Fibroblast of villous mesenchyme (primary cell): ENCODE data around the gene TNS3. TPM values are rescaled to one million over a fixed set of nuclear protein-coding genes. Genes with fewer than 3 reads are reported as not detected.
"Not testable (repeated sequence)": the region's sequence is repeated elsewhere in the genome, so short reads cannot be mapped to it uniquely, and the experiment has no call there.

Experiments used
- DNase-seq: peaks from one replicate; pipeline ENCODE4 v3.0.0-alpha.2; 2010; ENCODE audit warnings: low read depth
- H3K4me3 ChIP-seq: 2 replicates; pipeline ENCODE4 v1.5.1; 2011; ENCODE audit warnings: low read depth, mild to moderate bottlenecking, low read length
- total RNA-seq: library from RNA; depleted of rRNA; stranded (reverse); fragments of >200 nt; gene quantifications from 2 replicates; pipeline ENCODE4 v1.2.3, GENCODE V29; 2012
- TF ChIP-seq, protein P1 (sequence below): IDR thresholded peaks from 2 replicates; pipeline ENCODE4 v1.5.1; 2012; ENCODE audit warnings: low read depth, mild to moderate bottlenecking, low read length; ENCODE audit not compliant: insufficient read depth

The TNS3 gene
- total RNA-seq, 1 donor = 202 TPM

DNA sequence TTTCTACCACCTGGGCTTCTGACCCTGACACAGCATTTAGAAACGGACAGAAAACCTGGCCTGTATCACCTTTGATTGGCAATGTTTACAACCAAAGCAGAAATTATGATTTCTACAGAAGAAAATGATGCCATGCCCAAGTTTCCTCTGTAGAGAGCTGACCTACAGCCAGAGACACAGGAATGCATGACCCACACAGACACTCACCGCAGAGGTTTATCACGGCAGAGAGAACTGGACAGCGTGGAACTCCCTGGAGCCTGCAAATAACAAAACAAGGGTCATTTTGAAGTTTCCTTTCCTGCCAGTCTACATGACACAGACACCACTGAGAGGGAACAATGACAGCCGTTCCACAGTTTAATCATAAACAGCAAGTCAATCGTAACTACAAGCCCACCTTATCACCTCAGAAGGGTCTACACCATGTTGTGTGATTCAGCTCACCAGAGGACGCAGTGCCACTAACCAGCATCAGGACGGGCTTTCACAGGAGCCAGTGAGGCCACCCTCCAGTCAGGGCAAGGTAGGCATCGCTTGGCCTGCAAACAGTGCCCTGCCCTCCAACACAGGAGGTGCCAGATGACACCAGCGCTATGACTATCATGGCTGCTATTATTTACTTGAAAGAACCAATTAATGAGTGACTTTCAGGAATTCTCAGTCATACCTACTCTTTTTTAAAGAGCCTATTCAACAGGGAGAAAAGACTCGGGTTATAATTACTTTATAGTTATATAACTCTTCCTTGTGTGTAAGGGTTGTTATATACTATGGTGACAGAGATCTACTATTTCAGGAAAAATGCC is 139.9 kb downstream of the TNS3 start:
- TF ChIP-seq, protein P1, sequence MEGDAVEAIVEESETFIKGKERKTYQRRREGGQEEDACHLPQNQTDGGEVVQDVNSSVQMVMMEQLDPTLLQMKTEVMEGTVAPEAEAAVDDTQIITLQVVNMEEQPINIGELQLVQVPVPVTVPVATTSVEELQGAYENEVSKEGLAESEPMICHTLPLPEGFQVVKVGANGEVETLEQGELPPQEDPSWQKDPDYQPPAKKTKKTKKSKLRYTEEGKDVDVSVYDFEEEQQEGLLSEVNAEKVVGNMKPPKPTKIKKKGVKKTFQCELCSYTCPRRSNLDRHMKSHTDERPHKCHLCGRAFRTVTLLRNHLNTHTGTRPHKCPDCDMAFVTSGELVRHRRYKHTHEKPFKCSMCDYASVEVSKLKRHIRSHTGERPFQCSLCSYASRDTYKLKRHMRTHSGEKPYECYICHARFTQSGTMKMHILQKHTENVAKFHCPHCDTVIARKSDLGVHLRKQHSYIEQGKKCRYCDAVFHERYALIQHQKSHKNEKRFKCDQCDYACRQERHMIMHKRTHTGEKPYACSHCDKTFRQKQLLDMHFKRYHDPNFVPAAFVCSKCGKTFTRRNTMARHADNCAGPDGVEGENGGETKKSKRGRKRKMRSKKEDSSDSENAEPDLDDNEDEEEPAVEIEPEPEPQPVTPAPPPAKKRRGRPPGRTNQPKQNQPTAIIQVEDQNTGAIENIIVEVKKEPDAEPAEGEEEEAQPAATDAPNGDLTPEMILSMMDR = no peak
- DNase-seq = peak; percentile 55
- no peak overlapping the region for H3K4me3 ChIP-seq

GRCh38 chr7:47441048-47441447 is 140.9 kb downstream of the TNS3 start:
- H3K4me3 ChIP-seq, DNase-seq: not testable (repeated sequence)

- no peak overlapping the region for H3K4me3 ChIP-seq
- DNase-seq = no peak
- TF ChIP-seq, protein P1 = no peak
Measured at GRCh38 chr7:47440320-47440719, 141.6 kb downstream of the TNS3 start.

GRCh38 chr7:47439181-47439667 is 142.7 kb downstream of the TNS3 start:
- TF ChIP-seq, protein P1 = no peak

DNA sequence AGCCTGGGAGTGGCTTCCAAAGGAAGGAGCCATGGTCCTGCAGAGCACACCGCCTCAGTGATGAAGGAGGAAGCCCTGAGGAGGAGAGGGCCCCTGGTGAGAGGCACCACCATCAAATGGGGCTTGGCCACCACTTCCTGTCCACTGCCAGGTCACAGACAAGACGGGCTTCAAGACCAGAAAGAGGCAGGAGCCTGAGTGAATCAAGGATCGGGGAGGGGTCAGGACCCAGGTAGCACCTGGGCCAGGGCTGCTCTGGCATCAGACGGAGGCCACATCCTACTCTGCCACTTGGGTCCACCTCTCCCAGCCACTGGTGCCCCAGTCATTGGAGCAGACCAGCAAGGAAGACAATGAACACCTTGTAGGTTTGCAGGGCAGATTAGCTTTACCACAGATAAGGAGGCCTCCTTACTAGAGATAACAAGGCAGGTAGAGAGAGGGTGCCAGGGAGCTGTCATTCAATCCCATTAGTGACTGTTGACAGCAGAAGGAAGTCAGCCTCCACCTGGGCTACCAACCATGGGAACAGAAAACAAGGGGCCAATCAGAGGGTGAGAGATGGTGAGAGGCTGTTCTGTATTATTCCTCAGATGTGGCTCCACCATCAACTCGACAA is 143.4 kb downstream of the TNS3 start:
- DNase-seq = no peak
- no peak overlapping the region for H3K4me3 ChIP-seq
- TF ChIP-seq, protein P1 = no peak

More at GRCh38 chr7:47439181-47439667, 142.7 kb downstream of the TNS3 start:
- DNase-seq = no peak
- H3K4me3 ChIP-seq = no peak overlapping the region

DNA sequence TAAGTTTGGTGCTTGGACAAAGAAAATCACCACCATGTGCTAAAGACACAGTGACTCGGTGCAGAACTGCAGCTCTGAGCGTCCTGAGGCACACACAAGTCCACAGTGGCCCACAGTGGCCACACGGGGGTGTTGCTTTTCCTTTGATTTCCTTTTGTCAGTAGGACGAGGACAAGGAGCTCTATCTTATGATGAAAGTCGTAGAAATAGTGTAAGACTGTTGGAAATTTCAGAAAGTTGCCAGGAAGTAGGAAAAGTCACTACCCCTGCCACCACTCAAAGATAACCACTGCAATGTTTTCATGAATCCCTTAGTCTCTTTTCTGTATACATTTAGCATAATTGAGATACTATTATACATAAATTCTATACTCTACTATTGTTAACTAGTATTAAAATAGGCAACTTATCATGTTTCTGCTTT is 146.0 kb downstream of the TNS3 start:
- TF ChIP-seq, protein P1 = peak; percentile 73
- no peak overlapping the region for H3K4me3 ChIP-seq
- peak; percentile 90 for DNase-seq

- no peak for DNase-seq
- TF ChIP-seq, protein P1 = no peak
Measured at GRCh38 chr7:47433564-47433895, 148.4 kb downstream of the TNS3 start.

More at GRCh38 chr7:47433564-47433895, 148.4 kb downstream of the TNS3 start:
- H3K4me3 ChIP-seq = no peak overlapping the region
